Keratinocyte (primary cell): Measurements from ENCODE around the gene PRRX1. TPM values are rescaled to one million over a fixed set of nuclear protein-coding genes. Genes with fewer than 3 reads are reported as not detected.

Experiments used
- DNase-seq: peaks from one replicate; pipeline ENCODE4 v3.0.0-alpha.2; 2011; ENCODE audit warnings: low read depth, missing footprints, low spot score
- FAIRE-seq: peaks from 2 replicates; lab custom pipeline; 2011; peaks lifted over from hg19 to GRCh38; lab: Jason Lieb, UNC
- H2AFZ ChIP-seq: 2 replicates; pipeline ENCODE4 v1.6.0; 2012; ENCODE audit warnings: low read length, control low read depth, inconsistent platforms; ENCODE audit not compliant: control insufficient read depth
- H3K27ac ChIP-seq: 2 replicates; pipeline ENCODE4 v1.5.1; 2011; ENCODE audit warnings: low read length; ENCODE audit not compliant: control insufficient read depth, insufficient read depth
- H3K27me3 ChIP-seq: 3 replicates; pipeline ENCODE4 v1.6.0; 2011; ENCODE audit warnings: low read length; ENCODE audit not compliant: control insufficient read depth, insufficient read depth; ENCODE audit errors: extremely low read depth
- H3K36me3 ChIP-seq, 2 experiments: 2 replicates in 1 of 2; 3 replicates in 1 of 2; pipeline ENCODE4 v1.5.1; 2011; ENCODE audit warnings: low read length in 2 of 2, mild to moderate bottlenecking in 1 of 2; ENCODE audit not compliant: control insufficient read depth in 2 of 2, insufficient read depth in 2 of 2; ENCODE audit errors: extremely low read depth in 1 of 2
- H3K4me1 ChIP-seq: 3 replicates; pipeline ENCODE4 v1.5.1; 2011; ENCODE audit warnings: low read length; ENCODE audit not compliant: control insufficient read depth, insufficient read depth; ENCODE audit errors: extremely low read depth
- H3K4me2 ChIP-seq: 3 replicates; pipeline ENCODE4 v1.6.0; 2011; ENCODE audit warnings: low read depth, low read length; ENCODE audit not compliant: control insufficient read depth, insufficient read depth; ENCODE audit errors: extremely low read depth
- H3K4me3 ChIP-seq, 3 experiments: fragments of 200-600 bp in 1 of 3; sonication (generic) in 1 of 3; 2 replicates in 2 of 3; 3 replicates in 1 of 3; pipeline ENCODE4 v1.5.1; 2011 to 2016; ENCODE audit warnings: low read length in 3 of 3, mild to moderate bottlenecking in 3 of 3, control low read depth in 2 of 3, inconsistent platforms in 1 of 3, low read depth in 1 of 3, mixed read lengths in 1 of 3, mixed run types in 1 of 3, moderate library complexity in 1 of 3; ENCODE audit not compliant: control insufficient read depth in 2 of 3, insufficient read depth in 2 of 3; ENCODE audit errors: extremely low read depth in 1 of 3
- H3K79me2 ChIP-seq: 2 replicates; pipeline ENCODE4 v1.6.0; 2012; ENCODE audit warnings: low read length; ENCODE audit not compliant: control insufficient read depth, insufficient read depth
- H3K9ac ChIP-seq: 3 replicates; pipeline ENCODE4 v1.6.0; 2011; ENCODE audit warnings: low read length; ENCODE audit not compliant: control insufficient read depth, insufficient read depth; ENCODE audit errors: extremely low read depth
- H3K9me1 ChIP-seq: 3 replicates; pipeline ENCODE4 v1.6.0; 2011; ENCODE audit warnings: low read length; ENCODE audit not compliant: control insufficient read depth, insufficient read depth; ENCODE audit errors: extremely low read depth
- H3K9me3 ChIP-seq: 2 replicates; pipeline ENCODE4 v1.5.1; 2012; ENCODE audit warnings: low read depth, low read length; ENCODE audit not compliant: control insufficient read depth
- H4K20me1 ChIP-seq: 3 replicates; pipeline ENCODE4 v1.6.0; 2011; ENCODE audit warnings: low read length; ENCODE audit not compliant: control insufficient read depth, insufficient read depth; ENCODE audit errors: extremely low read depth
- CTCF ChIP-seq, 3 experiments: IDR thresholded peaks in 1 of 3; conservative IDR thresholded peaks in 1 of 3; optimal IDR thresholded peaks in 1 of 3; 2 replicates in 2 of 3; 3 replicates in 1 of 3; pipeline versions ENCODE3 to v1.5.1; 2011; ENCODE audit warnings: low read length in 3 of 3, mild to moderate bottlenecking in 3 of 3, moderate library complexity in 2 of 3, control low read depth in 1 of 3, inconsistent platforms in 1 of 3; ENCODE audit not compliant: insufficient read depth in 2 of 3; ENCODE audit errors: extremely low read depth in 1 of 3
- EZH2 ChIP-seq: IDR thresholded peaks from one replicate; pipeline ENCODE4 v1.6.1; 2012; ENCODE audit warnings: inconsistent platforms, mild to moderate bottlenecking, low read length, moderate library complexity
- dilution Hi-C: fragments of 300-500 bp; cut with MboI; formaldehyde crosslinking; loops from one replicate; pipeline ENCODE4 v1.7.0; 2020; ENCODE audit warnings: low sequenced_read_pairs; ENCODE audit not compliant: extremely low pct_ligation_motif_present
- polyA plus RNA-seq, 5 experiments: library from polyadenylated mRNA; depleted of rRNA in 3 of 5; stranded (reverse) in 3 of 5; stranded (forward) in 1 of 5; unstranded in 1 of 5; fragments of >200 nt; gene quantifications; 1 replicate in 1 of 5; 2 replicates in 3 of 5; 3 replicates in 1 of 5; pipeline versions ENCODE4 v1.2.1 to v1.2.3, GENCODE V29; 2011 to 2012; ENCODE audit warnings: missing spikeins in 2 of 5, low read depth in 1 of 5, low replicate concordance in 1 of 5

The PRRX1 gene
- polyA plus RNA-seq, 1 donor (not counting 4 experiments of a cell fraction or from before 2014, with no cell fraction given) = not detected

- Histone ChIP-seq H3K4me1 (peaks cover 10% of the 10 kb centered on the region), H3K36me3 (no peaks in the 10 kb centered on the region), H3K9me3 (no peaks in the 10 kb centered on the region), H3K79me2 (no peaks in the 10 kb centered on the region), H3K9me1 (no peaks in the 10 kb centered on the region), H3K27ac (no peak overlapping the region), H3K4me3 (no peak overlapping the region), H4K20me1 (no peaks in the 10 kb centered on the region), H3K4me2 (no peak overlapping the region), H2AFZ (no peak overlapping the region), H3K9ac (no peak overlapping the region), H3K27me3 (no peaks in the 10 kb centered on the region)
- FAIRE-seq (no peak), DNase-seq (no peak)
- dilution Hi-C loops = no loop called here
- no peak for TF ChIP-seq CTCF (optimal IDR thresholded peaks at IDR 0.05 in 1 of 3, IDR thresholded peaks at IDR 0.05 in 1 of 3, conservative IDR thresholded peaks at IDR 0.05 in 1 of 3; ENCODE audit: extremely low read depth in 1 of 3, insufficient read depth in 2 of 3, low read length in 3 of 3)
- TF ChIP-seq EZH2 = no peak
Observed at GRCh38 chr1:170624146-170624545, 39.8 kb upstream of the PRRX1 start.

GRCh38 chr1:170630977-170631376, 33.0 kb upstream of the PRRX1 start:
- H3K27ac ChIP-seq = no peak overlapping the region
- H2AFZ ChIP-seq = no peak overlapping the region
- TF ChIP-seq CTCF (optimal IDR thresholded peaks at IDR 0.05 in 1 of 3, IDR thresholded peaks at IDR 0.05 in 1 of 3, conservative IDR thresholded peaks at IDR 0.05 in 1 of 3; ENCODE audit: extremely low read depth in 1 of 3, insufficient read depth in 2 of 3, low read length in 3 of 3) (no peak), EZH2 (no peak)
- H3K9me1 ChIP-seq = no peaks in the 10 kb centered on the region
- no peaks in the 10 kb centered on the region for H3K36me3 ChIP-seq
- H4K20me1 ChIP-seq = no peaks in the 10 kb centered on the region
- H3K4me2 ChIP-seq = no peak overlapping the region
- FAIRE-seq (no peak), DNase-seq (no peak)
- H3K9ac ChIP-seq = no peak overlapping the region
- no peaks in the 10 kb centered on the region for H3K4me1 ChIP-seq
- dilution Hi-C loops = no loop called here
- no peak overlapping the region for H3K4me3 ChIP-seq
- no peaks in the 10 kb centered on the region for H3K9me3 ChIP-seq
- no peaks in the 10 kb centered on the region for H3K27me3 ChIP-seq
- H3K79me2 ChIP-seq = no peaks in the 10 kb centered on the region
